ENCODE measurements around the gene SOX30.

GRCh38 chr5:157594257-157594656 lies 58.0 kb downstream of the SOX30 start:
- TF ChIP-seq, protein P1, sequence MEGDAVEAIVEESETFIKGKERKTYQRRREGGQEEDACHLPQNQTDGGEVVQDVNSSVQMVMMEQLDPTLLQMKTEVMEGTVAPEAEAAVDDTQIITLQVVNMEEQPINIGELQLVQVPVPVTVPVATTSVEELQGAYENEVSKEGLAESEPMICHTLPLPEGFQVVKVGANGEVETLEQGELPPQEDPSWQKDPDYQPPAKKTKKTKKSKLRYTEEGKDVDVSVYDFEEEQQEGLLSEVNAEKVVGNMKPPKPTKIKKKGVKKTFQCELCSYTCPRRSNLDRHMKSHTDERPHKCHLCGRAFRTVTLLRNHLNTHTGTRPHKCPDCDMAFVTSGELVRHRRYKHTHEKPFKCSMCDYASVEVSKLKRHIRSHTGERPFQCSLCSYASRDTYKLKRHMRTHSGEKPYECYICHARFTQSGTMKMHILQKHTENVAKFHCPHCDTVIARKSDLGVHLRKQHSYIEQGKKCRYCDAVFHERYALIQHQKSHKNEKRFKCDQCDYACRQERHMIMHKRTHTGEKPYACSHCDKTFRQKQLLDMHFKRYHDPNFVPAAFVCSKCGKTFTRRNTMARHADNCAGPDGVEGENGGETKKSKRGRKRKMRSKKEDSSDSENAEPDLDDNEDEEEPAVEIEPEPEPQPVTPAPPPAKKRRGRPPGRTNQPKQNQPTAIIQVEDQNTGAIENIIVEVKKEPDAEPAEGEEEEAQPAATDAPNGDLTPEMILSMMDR (IDR thresholded peaks at IDR 0.05; ENCODE audit: low read depth, low read length) = no peak
- no peak for TF ChIP-seq EZH2phosphoT487 (IDR thresholded peaks at IDR 0.05; ENCODE audit: low read depth)

All from OCI-LY3 (cell line).